Stimulated activated CD4-positive, alpha-beta T cell treated with anti-CD3 and anti-CD28 coated beads, Interleukin-4, amount 100 ng/mL, for 1 hour (primary cell): ENCODE data around the gene NEK8.
"Not testable (repeated sequence)": the region's sequence is repeated elsewhere in the genome, so short reads cannot be mapped to it uniquely, and the experiment has no call there.

Experiments
- DNase-seq: peaks from one replicate; pipeline ENCODE4 v3.0.0-alpha.2; 2020

NEK8 gene

GRCh38 chr17:28710861-28711722, 17.5 kb upstream of the NEK8 start:
- peak; percentile 90 for DNase-seq

DNA sequence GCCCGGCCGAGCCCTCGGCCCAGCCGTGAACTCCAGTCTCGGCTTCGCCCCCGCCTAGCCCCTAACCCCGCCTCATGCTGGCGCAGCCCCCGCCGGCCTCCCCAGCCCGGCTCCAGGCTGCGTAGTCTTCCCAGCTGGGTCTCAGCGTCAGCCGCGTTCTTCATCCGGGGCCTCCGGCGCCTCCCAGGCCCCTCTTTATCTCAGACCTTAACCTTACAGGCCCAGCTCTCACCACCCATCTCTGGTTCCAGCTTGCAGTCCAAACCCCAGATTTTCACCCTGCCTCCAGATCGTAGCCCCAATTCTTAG, 16.9 kb upstream of the NEK8 start, which contains the start of gene PROCA1:
PROCA1 (minus strand) TSS at position 166 of the 309 bp plus-strand sequence. CDS start 228 bp downstream, outside the sequence.
- DNase-seq, result peak; percentile 46

DNA sequence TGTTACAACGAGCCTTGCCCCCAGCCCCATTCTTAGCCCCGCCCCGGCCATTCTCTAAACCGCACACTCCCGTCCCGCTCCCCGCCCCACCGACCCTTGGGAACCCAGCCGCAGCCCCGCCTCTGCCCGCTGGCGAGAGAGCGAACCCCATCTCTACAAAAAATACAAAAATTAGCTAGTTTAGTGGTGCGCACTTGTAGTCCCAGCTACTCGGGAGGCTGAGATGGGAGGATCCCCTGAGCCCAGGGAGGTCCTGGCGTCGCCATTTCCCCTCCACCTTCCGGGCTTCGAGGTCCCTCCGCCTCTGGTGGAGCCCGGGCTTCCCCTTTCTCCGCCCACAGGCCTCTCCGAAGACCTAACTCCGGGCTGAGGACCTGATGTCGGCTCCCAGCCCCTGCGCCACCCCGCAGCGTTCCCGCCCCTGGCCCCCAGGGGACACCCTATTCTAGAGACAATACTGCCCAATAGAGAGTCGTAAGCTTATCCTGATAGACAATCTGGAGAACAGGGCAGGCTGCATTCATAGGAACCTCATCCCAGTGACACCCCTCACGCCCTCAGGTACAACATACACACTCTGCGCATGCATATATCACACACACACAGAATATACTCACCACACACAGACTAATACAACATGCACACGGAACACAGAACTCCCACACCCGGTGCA, 16.4 kb upstream of the NEK8 start:
- peak; percentile 72 for DNase-seq

- DNase-seq, result no peak
Observed at GRCh38 chr17:28712705-28713415, 15.7 kb upstream of the NEK8 start.

DNA sequence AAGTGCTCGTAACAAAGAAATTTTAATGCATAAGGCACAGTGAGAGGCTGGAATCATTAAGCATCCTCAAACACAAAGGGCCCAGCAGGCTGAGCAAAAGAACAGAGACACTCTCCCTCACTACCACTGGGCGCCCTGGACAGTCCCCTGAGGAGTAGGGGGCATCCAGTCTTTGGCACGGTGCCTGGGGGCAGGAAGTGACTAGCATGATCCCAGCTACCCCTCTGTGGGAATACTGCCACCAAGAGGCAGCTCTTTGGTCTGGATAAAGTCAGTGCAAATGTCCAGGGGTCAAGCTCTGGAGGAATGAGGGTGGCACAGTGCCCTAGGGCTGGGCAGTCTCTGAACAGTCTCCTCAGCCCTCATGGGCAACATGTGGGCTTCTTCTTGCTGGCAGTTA, 14.3 kb upstream of the NEK8 start:
- no peak for DNase-seq

GRCh38 chr17:28715217-28715616, 13.4 kb upstream of the NEK8 start:
- DNase-seq, result no peak

GRCh38 chr17:28716740-28717577, 11.6 kb upstream of the NEK8 start:
- peak; percentile 33 for DNase-seq

GRCh38 chr17:28717578-28718332, 10.8 kb upstream of the NEK8 start, which contains the start of gene RAB34:
TSS of gene RAB34 (minus strand) at chr17:28717868. CDS start at chr17:28717266, 602 bp downstream.
- DNase-seq, result peak; percentile 50

- no peak for DNase-seq
Observed at GRCh38 chr17:28718333-28719020, 10.1 kb upstream of the NEK8 start.

GRCh38 chr17:28719021-28719433, 9.6 kb upstream of the NEK8 start:
- DNase-seq, result no peak

GRCh38 chr17:28720247-28720996, 8.2 kb upstream of the NEK8 start:
- peak; percentile 37 for DNase-seq

DNA sequence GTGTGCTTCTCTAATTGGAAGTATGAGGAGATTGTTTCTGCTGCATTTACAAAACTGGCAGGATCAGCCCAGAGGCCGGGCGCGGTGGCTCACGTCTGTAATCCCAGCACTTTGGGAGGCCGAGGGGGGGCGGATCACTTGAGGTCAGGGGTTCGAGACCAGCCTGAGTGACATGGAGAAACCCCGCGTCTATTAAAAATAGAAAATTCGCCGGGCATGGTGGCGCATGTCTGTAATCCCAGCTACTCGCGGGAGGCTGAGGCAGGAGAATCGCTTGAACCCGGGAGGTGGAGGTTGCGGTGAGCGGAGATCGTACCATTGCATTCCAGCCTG, 7.6 kb upstream of the NEK8 start:
- peak; percentile 22 for DNase-seq

- DNase-seq, result no peak
Observed at GRCh38 chr17:28722417-28723158, 6.0 kb upstream of the NEK8 start.

- no peak for DNase-seq
Observed at GRCh38 chr17:28723159-28723835, 5.3 kb upstream of the NEK8 start.

DNA sequence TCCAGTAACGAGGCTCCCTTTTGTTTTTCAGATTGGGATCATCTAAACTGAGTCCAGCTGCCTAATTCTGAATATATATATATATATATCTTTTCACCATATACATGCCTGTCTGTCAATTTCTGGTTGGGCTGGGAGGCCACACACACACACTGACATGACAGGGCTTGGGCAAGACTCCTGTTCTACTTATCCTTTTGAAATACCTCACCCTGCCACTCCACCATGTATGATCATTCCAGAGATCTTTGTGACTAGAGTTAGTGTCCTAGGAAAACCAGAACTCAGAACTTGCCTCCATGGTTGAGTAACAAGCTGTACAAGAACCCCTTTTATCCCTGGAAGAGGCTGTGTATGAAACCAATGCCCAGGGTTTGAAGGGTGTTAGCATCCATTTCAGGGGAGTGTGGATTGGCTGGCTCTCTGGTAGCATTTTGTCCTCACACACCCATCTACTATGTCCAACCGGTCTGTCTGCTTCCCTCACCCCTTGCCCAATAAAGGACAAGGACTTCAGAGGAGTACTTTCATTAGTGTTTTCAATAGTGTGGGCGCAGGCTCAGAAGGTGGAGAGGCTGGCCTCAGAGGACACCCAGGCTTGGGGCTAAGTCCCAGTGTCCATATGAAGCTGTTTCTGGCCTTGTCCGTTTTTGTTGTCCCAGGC, 4.6 kb upstream of the NEK8 start:
- DNase-seq, result not testable (repeated sequence)

DNA sequence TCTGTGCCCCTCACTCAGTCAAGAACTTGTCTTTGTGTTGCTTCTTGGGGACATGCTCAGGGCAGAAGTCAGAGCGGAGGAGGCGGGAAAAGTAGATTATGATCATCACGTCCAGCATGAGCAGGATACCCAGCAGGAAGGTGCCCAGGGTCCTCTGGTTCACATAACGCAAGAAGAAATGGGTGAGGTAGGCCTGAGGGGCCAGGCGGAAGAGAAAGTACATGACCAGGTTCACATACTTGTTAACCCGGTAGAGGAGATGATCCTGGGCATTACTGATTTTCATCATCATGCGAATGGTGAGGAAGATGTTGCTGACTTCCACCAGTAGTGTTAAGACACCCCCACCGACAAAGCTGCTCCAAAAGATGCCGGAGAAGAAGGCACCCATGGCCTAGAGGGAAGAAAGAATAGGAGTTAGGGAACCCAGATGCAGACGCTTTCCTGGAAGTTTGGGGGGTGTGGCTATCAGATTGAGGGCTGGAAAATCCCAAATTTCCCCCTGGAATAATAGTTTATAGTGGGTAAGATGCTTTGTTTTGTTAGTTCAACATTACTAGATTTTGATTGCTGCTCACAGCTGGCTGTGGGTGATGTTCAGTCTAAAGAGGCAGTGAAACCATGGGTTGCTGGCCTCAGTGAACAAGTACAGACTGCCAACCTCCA, 4.0 kb upstream of the NEK8 start:
- DNase-seq, result no peak

GRCh38 chr17:28725166-28725659, 3.4 kb upstream of the NEK8 start:
- peak; percentile 23 for DNase-seq
